ENCODE measurements around the gene CASQ1. TPM values are rescaled to one million over a fixed set of nuclear protein-coding genes. Genes with fewer than 3 reads are reported as not detected.

Gene CASQ1
- total and polyA plus RNA-seq, 8 donors = 0.17 to 0.71 (median 0.29) TPM; not detected in 1

GRCh38 chr1:160161965-160162705 lies 28.2 kb upstream of the CASQ1 start:
- intact Hi-C loops (cut with DNase I) = no loop called here
- H3K4me3 ChIP-seq = no peak overlapping the region
- DNase-seq (peak in 1 of 4 donors; percentile 42), ATAC-seq (peak; percentile 17)
- H3K27ac ChIP-seq = no peak overlapping the region
- H3K9me3 ChIP-seq = no peaks in the 10 kb centered on the region
- peaks cover 0 to 14% of the 10 kb centered on the region in 2 donors for H3K4me1 ChIP-seq
- no peak for TF ChIP-seq CTCF (IDR thresholded peaks at IDR 0.05)
- peaks cover 0 to 4% of the 10 kb centered on the region in 2 donors for H3K27me3 ChIP-seq
- no peaks in the 10 kb centered on the region for H3K36me3 ChIP-seq

- H3K27me3 ChIP-seq = peaks cover 0 to 6% of the 10 kb centered on the region in 2 donors
- peaks cover 0 to 14% of the 10 kb centered on the region in 2 donors for H3K4me1 ChIP-seq
- ATAC-seq (no peak), DNase-seq (no peak)
- no peak overlapping the region for H3K27ac ChIP-seq
- H3K36me3 ChIP-seq = no peaks in the 10 kb centered on the region
- no peak overlapping the region for H3K4me3 ChIP-seq
- TF ChIP-seq CTCF (IDR thresholded peaks at IDR 0.05) = no peak
- H3K9me3 ChIP-seq = no peaks in the 10 kb centered on the region
- intact Hi-C loops (cut with DNase I) = no loop called here
These were observed 27.4 kb upstream of the CASQ1 start for GRCh38 chr1:160162931-160163330.

GRCh38 chr1:160163615-160164014 lies 26.8 kb upstream of the CASQ1 start:
- Histone ChIP-seq H3K9me3 (no peaks in the 10 kb centered on the region), H3K27ac (no peak overlapping the region), H3K27me3 (peaks cover 0 to 6% of the 10 kb centered on the region in 2 donors), H3K4me3 (no peak overlapping the region), H3K36me3 (no peaks in the 10 kb centered on the region), H3K4me1 (peaks cover 0 to 14% of the 10 kb centered on the region in 2 donors)
- intact Hi-C loops (cut with DNase I) = no loop called here
- DNase-seq (no peak), ATAC-seq (peak; percentile 21)
- TF ChIP-seq CTCF (IDR thresholded peaks at IDR 0.05) = no peak

- ATAC-seq = no peak
- DNase-seq = no peak
- H3K4me3 ChIP-seq = no peak overlapping the region
- peaks cover 0 to 14% of the 10 kb centered on the region in 2 donors for H3K4me1 ChIP-seq
- no peak overlapping the region for H3K27ac ChIP-seq
- H3K27me3 ChIP-seq = peaks cover 0 to 6% of the 10 kb centered on the region in 2 donors
- H3K36me3 ChIP-seq = no peaks in the 10 kb centered on the region
- no peak for TF ChIP-seq CTCF (IDR thresholded peaks at IDR 0.05)
- intact Hi-C loops (cut with DNase I) = no loop called here
- H3K9me3 ChIP-seq = no peaks in the 10 kb centered on the region
These were observed 26.3 kb upstream of the CASQ1 start for GRCh38 chr1:160164121-160164520.

GRCh38 chr1:160166166-160166868 lies 24.1 kb upstream of the CASQ1 start:
- Histone ChIP-seq H3K27ac (no peak overlapping the region), H3K36me3 (no peaks in the 10 kb centered on the region), H3K4me1 (peaks cover 0 to 14% of the 10 kb centered on the region in 2 donors), H3K4me3 (no peak overlapping the region), H3K27me3 (peaks cover 0 to 6% of the 10 kb centered on the region in 2 donors), H3K9me3 (no peaks in the 10 kb centered on the region)
- TF ChIP-seq CTCF (IDR thresholded peaks at IDR 0.05) = no peak
- DNase-seq = no peak
- no peak for ATAC-seq
- intact Hi-C loops (cut with DNase I) = no loop called here
